SK-N-SH treated with all-trans-retinoic acid at 6 μM for 48 hours (cell line): ENCODE data around the gene PROCA1.

Source experiments
- ATAC-seq: fragments of 200-7000 bp; cut with Tn5 transposase; 3 replicates; pipeline ENCODE4 v1.9.1; 2020; ENCODE audit warnings: mild to moderate bottlenecking, moderate library complexity
- ARNTL ChIP-seq: fragments of 450-650 bp; formaldehyde crosslinking; IDR thresholded peaks from 2 replicates; pipeline ENCODE4 v1.5.0; 2020; ENCODE audit warnings: low read depth, mild to moderate bottlenecking, moderate library complexity, borderline replicate concordance
- BACH2 ChIP-seq: fragments of 250-450 bp; sonication (Bioruptor Pico); IDR thresholded peaks from 2 replicates; pipeline ENCODE4 v1.9.0; 2021; ENCODE audit warnings: mild to moderate bottlenecking, borderline replicate concordance
- ESRRG ChIP-seq: fragments of 250-450 bp; sonication (Bioruptor Pico); IDR thresholded peaks from 2 replicates; pipeline ENCODE4 v1.6.1; 2021; ENCODE audit warnings: mild to moderate bottlenecking
- GLIS3 ChIP-seq: fragments of 250-450 bp; sonication (Bioruptor Pico); IDR thresholded peaks from 2 replicates; pipeline ENCODE4 v1.5.0; 2020; ENCODE audit warnings: mild to moderate bottlenecking, moderate library complexity
- ISL1 ChIP-seq: fragments of 250-450 bp; sonication (Bioruptor Pico); IDR thresholded peaks from 2 replicates; pipeline ENCODE4 v2.1.2; 2022; ENCODE audit warnings: mild to moderate bottlenecking, moderate library complexity
- PPARA ChIP-seq: fragments of 250-450 bp; sonication (Bioruptor Pico); IDR thresholded peaks from 2 replicates; pipeline ENCODE4 v1.5.0; 2020; ENCODE audit warnings: mild to moderate bottlenecking, borderline replicate concordance
- RARB ChIP-seq: fragments of 250-450 bp; sonication (Bioruptor Pico); IDR thresholded peaks from 2 replicates; pipeline ENCODE4 v1.8.0; 2021; ENCODE audit warnings: mild to moderate bottlenecking, moderate library complexity
- SNAI2 ChIP-seq: fragments of 250-450 bp; sonication (Bioruptor Pico); IDR thresholded peaks from 2 replicates; pipeline ENCODE4 v1.5.0; 2020; ENCODE audit warnings: mild to moderate bottlenecking, moderate library complexity
- TCF4 ChIP-seq: fragments of 250-450 bp; sonication (Bioruptor Pico); IDR thresholded peaks from 2 replicates; pipeline ENCODE4 v1.8.0; 2021; ENCODE audit warnings: mild to moderate bottlenecking, moderate library complexity, borderline replicate concordance
- TOX ChIP-seq: fragments of 250-450 bp; sonication (Bioruptor Pico); IDR thresholded peaks from 2 replicates; pipeline ENCODE4 v1.8.0; 2021; ENCODE audit warnings: mild to moderate bottlenecking, moderate library complexity, borderline replicate concordance
- ZC3H10 ChIP-seq: fragments of 250-450 bp; sonication (Bioruptor Pico); IDR thresholded peaks from 2 replicates; pipeline ENCODE4 v1.5.1; 2021; ENCODE audit warnings: mild to moderate bottlenecking, moderate library complexity
- ZFP3 ChIP-seq: fragments of 250-450 bp; sonication (Bioruptor Pico); IDR thresholded peaks from 2 replicates; pipeline ENCODE4 v1.5.0; 2020; ENCODE audit warnings: mild to moderate bottlenecking, moderate library complexity
- ZFP30 ChIP-seq: fragments of 450-650 bp; formaldehyde crosslinking; IDR thresholded peaks from 2 replicates; pipeline ENCODE4 v1.5.0; 2022; ENCODE audit warnings: mild to moderate bottlenecking, moderate library complexity
- ZNF565 ChIP-seq: fragments of 450-650 bp; formaldehyde crosslinking; conservative IDR thresholded peaks from 2 replicates; pipeline ENCODE4 v1.5.0; 2020; ENCODE audit warnings: low read depth, mild to moderate bottlenecking, moderate library complexity
- ZNF70 ChIP-seq: fragments of 450-650 bp; formaldehyde crosslinking; IDR thresholded peaks from 2 replicates; pipeline ENCODE4 v1.5.0; 2020; ENCODE audit warnings: mild to moderate bottlenecking, moderate library complexity
- ZNF8 ChIP-seq: fragments of 450-650 bp; formaldehyde crosslinking; IDR thresholded peaks from 2 replicates; pipeline ENCODE4 v1.5.0; 2020; ENCODE audit warnings: mild to moderate bottlenecking, moderate library complexity
- TF ChIP-seq, protein P1 (sequence below): fragments of 250-450 bp; sonication (Bioruptor Pico); IDR thresholded peaks from 2 replicates; pipeline ENCODE4 v1.8.0; 2020; ENCODE audit warnings: mild to moderate bottlenecking, moderate library complexity, borderline replicate concordance
- TF ChIP-seq, protein P2 (sequence below): fragments of 250-450 bp; sonication (Bioruptor Pico); IDR thresholded peaks from 2 replicates; pipeline ENCODE4 v1.5.1; 2021; ENCODE audit warnings: mild to moderate bottlenecking, moderate library complexity
- TF ChIP-seq, protein P3 (sequence below): fragments of 250-450 bp; sonication (Bioruptor Pico); IDR thresholded peaks from 2 replicates; pipeline ENCODE4 v1.8.0; 2021; ENCODE audit warnings: low read depth, mild to moderate bottlenecking, moderate library complexity, borderline replicate concordance
- TF ChIP-seq, protein P4 (sequence below): fragments of 250-450 bp; sonication (Bioruptor Pico); IDR thresholded peaks from 2 replicates; pipeline ENCODE4 v1.5.1; 2020; ENCODE audit warnings: low read depth, mild to moderate bottlenecking, moderate library complexity
- TF ChIP-seq, protein P5 (sequence below): fragments of 250-450 bp; sonication (Bioruptor Pico); IDR thresholded peaks from 2 replicates; pipeline ENCODE4 v1.5.0; 2020; ENCODE audit warnings: mild to moderate bottlenecking, moderate library complexity

PROCA1 gene

DNA sequence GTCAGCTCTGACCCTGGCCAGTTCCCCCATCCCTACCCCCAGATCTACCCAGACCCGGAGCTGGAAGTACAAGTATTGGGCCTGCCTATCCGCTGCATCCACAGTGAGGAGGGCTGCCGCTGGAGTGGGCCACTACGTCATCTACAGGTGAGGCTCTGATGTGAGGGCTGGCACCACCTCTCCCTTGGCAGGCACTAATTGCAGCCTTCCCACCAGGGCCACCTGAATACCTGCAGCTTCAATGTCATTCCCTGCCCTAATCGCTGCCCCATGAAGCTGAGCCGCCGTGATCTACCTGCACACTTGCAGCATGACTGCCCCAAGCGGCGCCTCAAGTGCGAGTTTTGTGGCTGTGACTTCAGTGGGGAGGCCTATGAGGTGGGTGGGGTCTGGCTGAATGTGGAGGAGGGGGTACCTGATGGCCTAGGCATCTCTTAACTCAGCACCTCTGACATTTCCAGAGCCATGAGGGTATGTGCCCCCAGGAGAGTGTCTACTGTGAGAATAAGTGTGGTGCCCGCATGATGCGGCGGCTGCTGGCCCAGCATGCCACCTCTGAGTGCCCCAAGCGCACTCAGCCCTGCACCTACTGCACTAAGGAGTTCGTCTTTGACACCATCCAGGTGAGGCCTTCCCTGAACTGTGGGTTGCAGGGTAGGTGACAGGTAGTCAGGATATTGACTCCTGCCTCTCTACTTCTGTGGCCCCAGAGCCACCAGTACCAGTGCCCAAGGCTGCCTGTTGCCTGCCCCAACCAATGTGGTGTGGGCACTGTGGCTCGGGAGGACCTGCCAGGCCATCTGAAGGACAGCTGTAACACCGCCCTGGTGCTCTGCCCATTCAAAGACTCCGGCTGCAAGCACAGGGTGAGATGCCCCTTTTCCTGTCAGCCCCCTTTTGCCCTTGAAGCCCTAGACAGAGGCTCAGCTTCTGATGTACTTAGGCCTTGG lies 36.4 kb upstream of the PROCA1 start:
- TF ChIP-seq ZNF565 (no peak), TCF4 (no peak), ZC3H10 (CRISPR knock-in tag) (no peak), ZFP3 (no peak), PPARA (no peak)
- no peak for ATAC-seq

DNA sequence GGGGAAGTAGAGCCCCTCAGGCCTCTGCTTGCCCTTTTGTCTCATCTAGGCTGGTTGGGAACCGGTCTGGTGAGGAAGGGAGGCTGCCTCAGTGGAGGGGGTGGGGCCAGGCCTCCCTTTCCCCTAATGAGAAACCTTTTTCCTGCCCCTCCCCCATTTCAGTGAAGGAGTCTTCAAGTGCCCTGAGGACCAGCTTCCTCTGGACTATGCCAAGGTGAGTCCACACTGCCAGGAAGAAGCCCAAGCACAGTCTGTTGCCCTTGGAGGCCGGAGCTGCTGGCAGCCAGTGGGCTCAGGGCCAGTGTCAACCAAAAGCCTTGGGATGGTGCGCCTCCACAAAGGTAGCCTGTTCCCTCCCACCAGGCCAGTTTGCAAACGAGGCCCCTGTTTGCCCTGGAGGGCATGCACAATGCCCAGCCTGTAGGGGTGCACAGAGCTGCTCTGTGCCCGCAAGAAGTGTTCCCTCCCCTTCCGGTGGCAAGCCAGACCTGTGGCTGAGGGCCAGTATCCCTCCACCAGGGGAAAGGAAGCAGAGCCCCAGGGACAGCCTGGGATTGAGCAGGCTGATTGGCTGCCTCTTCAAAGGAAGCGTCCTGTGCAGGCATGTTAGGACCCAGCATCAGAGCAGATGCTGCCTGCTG lies 35.5 kb upstream of the PROCA1 start:
- TF ChIP-seq, protein P1, sequence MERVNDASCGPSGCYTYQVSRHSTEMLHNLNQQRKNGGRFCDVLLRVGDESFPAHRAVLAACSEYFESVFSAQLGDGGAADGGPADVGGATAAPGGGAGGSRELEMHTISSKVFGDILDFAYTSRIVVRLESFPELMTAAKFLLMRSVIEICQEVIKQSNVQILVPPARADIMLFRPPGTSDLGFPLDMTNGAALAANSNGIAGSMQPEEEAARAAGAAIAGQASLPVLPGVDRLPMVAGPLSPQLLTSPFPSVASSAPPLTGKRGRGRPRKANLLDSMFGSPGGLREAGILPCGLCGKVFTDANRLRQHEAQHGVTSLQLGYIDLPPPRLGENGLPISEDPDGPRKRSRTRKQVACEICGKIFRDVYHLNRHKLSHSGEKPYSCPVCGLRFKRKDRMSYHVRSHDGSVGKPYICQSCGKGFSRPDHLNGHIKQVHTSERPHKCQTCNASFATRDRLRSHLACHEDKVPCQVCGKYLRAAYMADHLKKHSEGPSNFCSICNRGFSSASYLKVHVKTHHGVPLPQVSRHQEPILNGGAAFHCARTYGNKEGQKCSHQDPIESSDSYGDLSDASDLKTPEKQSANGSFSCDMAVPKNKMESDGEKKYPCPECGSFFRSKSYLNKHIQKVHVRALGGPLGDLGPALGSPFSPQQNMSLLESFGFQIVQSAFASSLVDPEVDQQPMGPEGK, result no peak
- no peak for TF ChIP-seq ZC3H10 (CRISPR knock-in tag)
- TF ChIP-seq, protein P2, sequence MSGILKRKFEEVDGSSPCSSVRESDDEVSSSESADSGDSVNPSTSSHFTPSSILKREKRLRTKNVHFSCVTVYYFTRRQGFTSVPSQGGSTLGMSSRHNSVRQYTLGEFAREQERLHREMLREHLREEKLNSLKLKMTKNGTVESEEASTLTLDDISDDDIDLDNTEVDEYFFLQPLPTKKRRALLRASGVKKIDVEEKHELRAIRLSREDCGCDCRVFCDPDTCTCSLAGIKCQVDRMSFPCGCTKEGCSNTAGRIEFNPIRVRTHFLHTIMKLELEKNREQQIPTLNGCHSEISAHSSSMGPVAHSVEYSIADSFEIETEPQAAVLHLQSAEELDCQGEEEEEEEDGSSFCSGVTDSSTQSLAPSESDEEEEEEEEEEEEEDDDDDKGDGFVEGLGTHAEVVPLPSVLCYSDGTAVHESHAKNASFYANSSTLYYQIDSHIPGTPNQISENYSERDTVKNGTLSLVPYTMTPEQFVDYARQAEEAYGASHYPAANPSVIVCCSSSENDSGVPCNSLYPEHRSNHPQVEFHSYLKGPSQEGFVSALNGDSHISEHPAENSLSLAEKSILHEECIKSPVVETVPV (CRISPR knock-in tag), result no peak
- TF ChIP-seq ESRRG (CRISPR knock-in tag), result no peak
- TF ChIP-seq ZNF565, result no peak
- TF ChIP-seq, protein P3, sequence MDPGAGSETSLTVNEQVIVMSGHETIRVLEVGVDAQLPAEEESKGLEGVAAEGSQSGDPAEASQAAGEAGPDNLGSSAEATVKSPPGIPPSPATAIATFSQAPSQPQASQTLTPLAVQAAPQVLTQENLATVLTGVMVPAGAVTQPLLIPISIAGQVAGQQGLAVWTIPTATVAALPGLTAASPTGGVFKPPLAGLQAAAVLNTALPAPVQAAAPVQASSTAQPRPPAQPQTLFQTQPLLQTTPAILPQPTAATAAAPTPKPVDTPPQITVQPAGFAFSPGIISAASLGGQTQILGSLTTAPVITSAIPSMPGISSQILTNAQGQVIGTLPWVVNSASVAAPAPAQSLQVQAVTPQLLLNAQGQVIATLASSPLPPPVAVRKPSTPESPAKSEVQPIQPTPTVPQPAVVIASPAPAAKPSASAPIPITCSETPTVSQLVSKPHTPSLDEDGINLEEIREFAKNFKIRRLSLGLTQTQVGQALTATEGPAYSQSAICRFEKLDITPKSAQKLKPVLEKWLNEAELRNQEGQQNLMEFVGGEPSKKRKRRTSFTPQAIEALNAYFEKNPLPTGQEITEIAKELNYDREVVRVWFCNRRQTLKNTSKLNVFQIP (CRISPR knock-in tag), result no peak
- TF ChIP-seq RARB (CRISPR knock-in tag), result no peak
- TF ChIP-seq TCF4, result no peak
- TF ChIP-seq ARNTL (CRISPR knock-in tag), result no peak
- no peak for TF ChIP-seq TOX (CRISPR knock-in tag)
- TF ChIP-seq SNAI2 (CRISPR knock-in tag), result no peak
- TF ChIP-seq, protein P4, sequence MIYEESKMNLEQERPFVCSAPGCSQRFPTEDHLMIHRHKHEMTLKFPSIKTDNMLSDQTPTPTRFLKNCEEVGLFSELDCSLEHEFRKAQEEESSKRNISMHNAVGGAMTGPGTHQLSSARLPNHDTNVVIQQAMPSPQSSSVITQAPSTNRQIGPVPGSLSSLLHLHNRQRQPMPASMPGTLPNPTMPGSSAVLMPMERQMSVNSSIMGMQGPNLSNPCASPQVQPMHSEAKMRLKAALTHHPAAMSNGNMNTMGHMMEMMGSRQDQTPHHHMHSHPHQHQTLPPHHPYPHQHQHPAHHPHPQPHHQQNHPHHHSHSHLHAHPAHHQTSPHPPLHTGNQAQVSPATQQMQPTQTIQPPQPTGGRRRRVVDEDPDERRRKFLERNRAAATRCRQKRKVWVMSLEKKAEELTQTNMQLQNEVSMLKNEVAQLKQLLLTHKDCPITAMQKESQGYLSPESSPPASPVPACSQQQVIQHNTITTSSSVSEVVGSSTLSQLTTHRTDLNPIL (CRISPR knock-in tag), result no peak
- no peak for TF ChIP-seq BACH2 (CRISPR knock-in tag)
- no peak for TF ChIP-seq ZNF70
- no peak for TF ChIP-seq ZNF8
- no peak for TF ChIP-seq GLIS3 (CRISPR knock-in tag)
- no peak for TF ChIP-seq PPARA
- TF ChIP-seq ZFP30 (CRISPR knock-in tag), result no peak
- no peak for TF ChIP-seq ISL1
- TF ChIP-seq, all 23 proteins: peak for 0
- no peak for ATAC-seq

DNA sequence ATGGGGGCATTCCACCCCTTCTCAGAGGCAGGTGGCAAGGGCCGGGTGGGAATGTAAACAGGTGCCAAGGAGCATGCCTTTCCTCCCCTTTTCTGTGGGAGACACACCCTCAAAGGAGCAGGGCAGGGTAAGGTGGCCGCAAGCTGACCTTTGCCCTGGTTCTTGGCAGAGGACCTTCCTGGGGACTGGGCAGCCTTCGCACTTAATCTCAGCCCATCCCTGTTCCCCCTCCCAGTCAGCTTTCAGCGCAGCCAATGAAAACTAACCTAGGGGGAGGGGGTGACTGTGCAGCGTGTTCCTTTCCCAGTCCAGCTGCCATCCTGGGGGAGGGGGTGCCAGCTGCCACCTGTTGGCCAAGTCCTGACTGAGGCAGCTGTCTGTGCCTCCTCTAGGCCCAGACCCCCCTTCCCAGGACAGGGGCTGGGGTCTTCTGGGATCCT lies 34.9 kb upstream of the PROCA1 start:
- TF ChIP-seq, protein P5, sequence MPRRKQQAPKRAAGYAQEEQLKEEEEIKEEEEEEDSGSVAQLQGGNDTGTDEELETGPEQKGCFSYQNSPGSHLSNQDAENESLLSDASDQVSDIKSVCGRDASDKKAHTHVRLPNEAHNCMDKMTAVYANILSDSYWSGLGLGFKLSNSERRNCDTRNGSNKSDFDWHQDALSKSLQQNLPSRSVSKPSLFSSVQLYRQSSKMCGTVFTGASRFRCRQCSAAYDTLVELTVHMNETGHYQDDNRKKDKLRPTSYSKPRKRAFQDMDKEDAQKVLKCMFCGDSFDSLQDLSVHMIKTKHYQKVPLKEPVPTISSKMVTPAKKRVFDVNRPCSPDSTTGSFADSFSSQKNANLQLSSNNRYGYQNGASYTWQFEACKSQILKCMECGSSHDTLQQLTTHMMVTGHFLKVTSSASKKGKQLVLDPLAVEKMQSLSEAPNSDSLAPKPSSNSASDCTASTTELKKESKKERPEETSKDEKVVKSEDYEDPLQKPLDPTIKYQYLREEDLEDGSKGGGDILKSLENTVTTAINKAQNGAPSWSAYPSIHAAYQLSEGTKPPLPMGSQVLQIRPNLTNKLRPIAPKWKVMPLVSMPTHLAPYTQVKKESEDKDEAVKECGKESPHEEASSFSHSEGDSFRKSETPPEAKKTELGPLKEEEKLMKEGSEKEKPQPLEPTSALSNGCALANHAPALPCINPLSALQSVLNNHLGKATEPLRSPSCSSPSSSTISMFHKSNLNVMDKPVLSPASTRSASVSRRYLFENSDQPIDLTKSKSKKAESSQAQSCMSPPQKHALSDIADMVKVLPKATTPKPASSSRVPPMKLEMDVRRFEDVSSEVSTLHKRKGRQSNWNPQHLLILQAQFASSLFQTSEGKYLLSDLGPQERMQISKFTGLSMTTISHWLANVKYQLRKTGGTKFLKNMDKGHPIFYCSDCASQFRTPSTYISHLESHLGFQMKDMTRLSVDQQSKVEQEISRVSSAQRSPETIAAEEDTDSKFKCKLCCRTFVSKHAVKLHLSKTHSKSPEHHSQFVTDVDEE (CRISPR knock-in tag), result no peak
- TF ChIP-seq, protein P1, result no peak
- no peak for ATAC-seq
